Fibroblast of mammary gland (primary cell): Measurements from ENCODE around the gene OSTF1.

Experiments
- DNase-seq: peaks from one replicate; pipeline ENCODE4 v3.0.0-alpha.2; 2010; ENCODE audit warnings: low read depth
- H3K4me3 ChIP-seq: 2 replicates; pipeline ENCODE4 v1.5.1; 2011; ENCODE audit warnings: low read depth, mild to moderate bottlenecking, low read length, moderate library complexity; ENCODE audit not compliant: control insufficient read depth
- TF ChIP-seq, protein P1 (sequence below): conservative IDR thresholded peaks from 2 replicates; pipeline ENCODE4 v1.5.1; 2011; ENCODE audit warnings: low read depth, low read length, inconsistent platforms; ENCODE audit not compliant: control insufficient read depth, insufficient read depth

Gene OSTF1

DNA sequence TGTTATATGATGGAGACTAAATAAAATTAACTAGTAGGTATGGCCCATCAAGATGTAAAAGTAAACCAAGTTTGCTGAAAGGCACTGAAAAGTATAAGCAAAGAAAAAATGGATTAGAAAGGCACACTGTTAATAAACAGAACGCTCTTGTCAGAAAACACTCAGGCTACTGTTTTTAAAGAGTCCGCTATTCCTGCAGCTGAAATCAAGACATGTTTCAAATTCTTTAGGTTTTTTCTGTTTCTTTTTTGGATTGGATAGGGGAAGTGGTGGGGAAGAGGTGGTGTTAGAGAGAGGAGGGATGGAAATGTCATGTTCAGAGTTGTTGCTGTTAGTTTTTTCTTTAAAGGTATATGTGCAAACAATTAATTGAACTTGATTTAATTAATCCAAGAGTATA lies 17.5 kb downstream of the OSTF1 start:
- no peak overlapping the region for H3K4me3 ChIP-seq
- no peak for DNase-seq
- TF ChIP-seq, protein P1, sequence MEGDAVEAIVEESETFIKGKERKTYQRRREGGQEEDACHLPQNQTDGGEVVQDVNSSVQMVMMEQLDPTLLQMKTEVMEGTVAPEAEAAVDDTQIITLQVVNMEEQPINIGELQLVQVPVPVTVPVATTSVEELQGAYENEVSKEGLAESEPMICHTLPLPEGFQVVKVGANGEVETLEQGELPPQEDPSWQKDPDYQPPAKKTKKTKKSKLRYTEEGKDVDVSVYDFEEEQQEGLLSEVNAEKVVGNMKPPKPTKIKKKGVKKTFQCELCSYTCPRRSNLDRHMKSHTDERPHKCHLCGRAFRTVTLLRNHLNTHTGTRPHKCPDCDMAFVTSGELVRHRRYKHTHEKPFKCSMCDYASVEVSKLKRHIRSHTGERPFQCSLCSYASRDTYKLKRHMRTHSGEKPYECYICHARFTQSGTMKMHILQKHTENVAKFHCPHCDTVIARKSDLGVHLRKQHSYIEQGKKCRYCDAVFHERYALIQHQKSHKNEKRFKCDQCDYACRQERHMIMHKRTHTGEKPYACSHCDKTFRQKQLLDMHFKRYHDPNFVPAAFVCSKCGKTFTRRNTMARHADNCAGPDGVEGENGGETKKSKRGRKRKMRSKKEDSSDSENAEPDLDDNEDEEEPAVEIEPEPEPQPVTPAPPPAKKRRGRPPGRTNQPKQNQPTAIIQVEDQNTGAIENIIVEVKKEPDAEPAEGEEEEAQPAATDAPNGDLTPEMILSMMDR: no peak

DNA sequence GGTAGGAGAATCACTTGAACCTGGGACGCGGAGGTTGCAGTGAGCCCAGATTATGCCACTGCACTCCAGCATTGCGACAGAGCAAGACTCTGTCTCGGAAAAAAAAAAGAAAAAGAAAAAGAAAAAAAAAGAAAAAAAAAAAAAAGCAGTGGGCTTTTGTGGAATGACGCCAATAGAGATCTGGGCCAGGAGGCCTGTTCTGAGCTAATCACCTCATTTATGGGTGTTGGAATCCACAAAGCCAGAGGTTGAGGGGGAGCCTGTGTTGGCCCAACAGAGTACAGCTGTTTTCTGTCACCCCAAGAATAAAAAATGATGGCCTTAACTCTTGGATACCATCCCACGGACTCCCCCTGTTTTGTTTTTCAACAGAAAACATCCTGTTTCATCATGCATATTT lies 18.5 kb downstream of the OSTF1 start:
- no peak overlapping the region for H3K4me3 ChIP-seq
- DNase-seq: peak; percentile 31
- TF ChIP-seq, protein P1: no peak

DNA sequence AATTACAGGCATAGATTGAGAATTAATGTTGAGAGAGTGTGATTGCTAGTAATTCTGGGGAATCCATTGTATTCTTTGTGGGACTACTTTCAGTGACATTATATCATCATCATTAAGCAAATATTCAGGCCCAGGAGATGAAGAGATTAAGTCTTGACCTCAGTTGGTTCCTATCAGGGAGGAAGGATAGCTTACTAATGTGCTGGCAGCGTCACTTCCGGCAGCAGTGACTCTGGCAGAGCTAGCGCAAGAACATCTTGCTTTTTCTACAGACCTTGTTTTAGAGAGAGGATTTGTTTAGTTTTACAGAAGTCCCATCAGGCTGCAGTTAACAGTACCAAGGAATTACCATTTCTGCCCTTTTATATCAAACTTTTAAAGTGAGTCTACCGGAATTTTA lies 20.3 kb downstream of the OSTF1 start:
- TF ChIP-seq, protein P1: no peak
- peak; percentile 60 for DNase-seq
- no peak overlapping the region for H3K4me3 ChIP-seq

DNA sequence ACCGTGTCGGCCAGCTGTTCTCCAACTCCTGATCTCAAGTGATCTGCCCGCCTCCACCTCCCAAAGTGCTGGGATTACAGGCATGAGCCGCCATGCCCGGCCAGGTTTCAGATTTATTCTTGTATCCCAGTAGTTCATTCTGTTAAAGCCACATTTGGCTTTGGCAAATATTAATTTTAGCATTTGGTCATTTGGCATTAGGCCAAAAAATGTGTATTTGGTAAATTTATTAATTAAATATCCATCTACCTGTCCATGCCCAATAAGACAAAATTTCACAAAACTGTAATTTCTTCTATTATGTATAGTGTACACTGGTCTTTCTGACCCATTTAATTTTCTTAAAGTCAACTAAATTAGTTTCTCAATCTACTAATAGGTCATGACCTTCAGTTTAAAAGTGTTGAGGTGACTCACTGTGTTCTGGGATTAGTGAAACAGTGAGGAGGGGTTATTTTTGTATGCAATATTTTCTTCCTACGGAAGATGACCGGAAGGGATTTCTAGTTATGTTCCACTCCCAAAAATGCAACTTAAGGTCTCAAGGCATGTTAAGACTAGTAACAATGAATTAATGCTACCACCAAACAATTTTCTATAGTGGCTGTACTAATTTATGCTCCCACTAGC lies 21.0 kb downstream of the OSTF1 start:
- TF ChIP-seq, protein P1: no peak
- no peak for DNase-seq
- no peak overlapping the region for H3K4me3 ChIP-seq

DNA sequence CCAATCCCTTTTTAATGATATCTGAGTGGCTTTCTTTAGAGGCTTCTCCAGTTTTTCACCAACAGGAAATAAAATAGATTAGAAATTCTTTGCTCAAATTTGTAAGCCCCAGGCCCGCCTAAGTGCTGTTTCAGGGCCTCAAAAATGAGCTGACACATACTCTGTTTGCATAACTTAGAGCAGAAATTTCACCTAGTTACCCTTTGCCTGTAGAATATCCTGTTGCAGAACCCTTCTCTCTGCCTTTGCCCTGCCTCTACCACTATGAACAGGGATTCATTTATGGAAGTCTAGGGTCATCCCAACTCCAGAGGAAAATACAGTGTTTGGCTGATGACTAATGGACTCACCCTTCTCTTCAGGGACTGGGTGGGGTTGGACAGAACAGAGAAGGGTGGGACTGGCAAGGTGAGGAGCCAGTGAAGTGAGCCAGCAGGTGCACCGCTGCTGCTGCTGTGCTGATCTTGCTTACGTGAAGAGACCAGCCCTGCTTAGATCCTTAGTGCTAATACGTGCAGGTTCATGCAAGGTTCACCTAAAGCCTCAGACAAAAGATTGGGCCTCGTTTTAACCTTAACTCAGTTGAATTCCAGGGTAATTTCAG lies 22.8 kb downstream of the OSTF1 start:
- TF ChIP-seq, protein P1: no peak

DNA sequence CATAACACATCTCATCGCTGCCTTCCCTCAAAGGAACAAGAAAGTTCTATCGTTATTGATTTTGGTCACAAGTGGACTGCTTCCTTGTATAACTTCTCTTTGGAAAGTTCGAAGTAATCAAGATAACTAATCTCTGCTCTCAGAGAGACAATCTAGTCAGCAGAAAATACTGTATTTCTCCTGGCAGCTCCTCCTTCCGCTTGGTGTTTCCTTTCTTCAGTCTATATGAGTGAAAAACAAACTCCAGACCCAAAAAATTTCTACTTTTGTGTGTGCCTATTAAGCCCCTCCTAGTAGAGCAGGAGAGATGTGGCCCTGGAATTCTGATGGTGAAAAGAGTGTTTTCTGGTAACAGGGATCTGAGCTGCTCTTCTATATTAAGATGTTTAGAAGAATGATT lies 24.5 kb downstream of the OSTF1 start:
- DNase-seq: no peak
- no peak overlapping the region for H3K4me3 ChIP-seq
- TF ChIP-seq, protein P1: no peak

More for the DNA sequence above, 22.8 kb downstream of the OSTF1 start:
- DNase-seq: no peak
- H3K4me3 ChIP-seq: no peak overlapping the region

DNA sequence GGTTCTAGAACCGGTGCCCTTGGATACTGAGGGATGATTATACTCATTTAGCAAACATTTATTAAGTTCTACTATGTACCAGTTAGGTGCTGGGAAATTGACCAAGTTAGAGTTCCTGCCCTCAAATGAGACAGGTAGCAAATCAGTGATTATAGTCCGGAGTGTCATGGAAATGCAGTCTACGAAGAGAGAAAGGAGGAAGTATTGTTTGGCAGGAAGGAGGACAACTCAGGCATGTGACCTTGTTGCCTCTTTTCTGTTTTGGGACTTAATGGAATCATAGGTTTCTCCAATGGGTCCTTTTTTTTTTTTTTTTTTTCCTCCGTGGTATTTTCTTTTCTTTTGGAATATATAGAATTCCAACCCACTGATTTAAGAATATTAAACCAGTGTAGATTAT lies 28.0 kb downstream of the OSTF1 start:
- DNase-seq: no peak
- no peak overlapping the region for H3K4me3 ChIP-seq
- TF ChIP-seq, protein P1: no peak
